Naive thymus-derived CD4-positive, alpha-beta T cell (primary cell): ENCODE data around the gene GPI. TPM values are rescaled to one million over a fixed set of nuclear protein-coding genes. Genes with fewer than 3 reads are reported as not detected.
A peak's percentile ranks its signal among the peaks of the same experiment; 100 is the strongest.

Experiments used
- ATAC-seq: fragments of 150-1000 bp; cut with Tn5 transposase; 2 replicates; pipeline ENCODE4 v1.10.0; 2021; ENCODE audit warnings: mild to moderate bottlenecking, moderate library complexity
- CTCF ChIA-PET: fragments of 350-600 bp; sonication (Branson Sonifier 250); formaldehyde crosslinking; loops from one replicate; lab custom pipeline; 2021; ENCODE audit warnings: antibody characterized with exemption; lab: Charles Lee
- POLR2A ChIA-PET: fragments of 350-600 bp; sonication (Branson Sonifier 250); formaldehyde crosslinking; loops from one replicate; lab custom pipeline; 2021; ENCODE audit warnings: antibody characterized with exemption, inconsistent platforms; lab: Charles Lee
- DNase-seq, 9 donors: peaks; one replicate each; pipeline versions ENCODE4 v3.0.0 to v3.0.0-alpha.2; 2020 to 2022; ENCODE audit warnings: mixed read lengths in 1 of 9
- H3K27ac ChIP-seq: one replicate; pipeline ENCODE4 v1.7.0; 2013; ENCODE audit warnings: mild to moderate bottlenecking, low read depth, low read length, moderate library complexity
- H3K27me3 ChIP-seq, 2 donors: one replicate each; pipeline ENCODE4 v1.7.0; 2013; ENCODE audit warnings: low read length in 2 of 2, mild to moderate bottlenecking in 2 of 2, moderate library complexity in 2 of 2; ENCODE audit not compliant: control insufficient read depth in 2 of 2, insufficient read depth in 2 of 2
- H3K36me3 ChIP-seq, 3 experiments: 1 replicate in 2 of 3; 2 replicates in 1 of 3; pipeline ENCODE4 v1.7.0; 2013; ENCODE audit warnings: low read length in 3 of 3, mild to moderate bottlenecking in 3 of 3, moderate library complexity in 1 of 3; ENCODE audit not compliant: insufficient read depth in 3 of 3, control insufficient read depth in 2 of 3
- H3K4me1 ChIP-seq, 2 donors: one replicate each; pipeline ENCODE4 v1.7.0; 2013; ENCODE audit warnings: low read length in 2 of 2, mild to moderate bottlenecking in 2 of 2, moderate library complexity in 1 of 2; ENCODE audit not compliant: control insufficient read depth in 2 of 2, insufficient read depth in 2 of 2
- H3K4me3 ChIP-seq: 2 replicates; pipeline ENCODE4 v1.7.0; 2013; ENCODE audit warnings: mild to moderate bottlenecking, low read length
- H3K9me3 ChIP-seq, 3 experiments: 1 replicate in 2 of 3; 2 replicates in 1 of 3; pipeline ENCODE4 v1.7.0; 2013; ENCODE audit warnings: low read length in 3 of 3; ENCODE audit not compliant: control insufficient read depth in 2 of 3
- H3K27ac Mint-ChIP-seq, 9 donors: one replicate each; pipeline ENCODE4 v1.8.0; 2020 to 2022; ENCODE audit warnings: mixed read lengths in 9 of 9, mild to moderate bottlenecking in 8 of 9, moderate library complexity in 5 of 9, inconsistent platforms in 2 of 9
- H3K27me3 Mint-ChIP-seq, 5 donors: one replicate each; pipeline ENCODE4 v1.8.0; 2021 to 2022; ENCODE audit warnings: mixed read lengths in 5 of 5, mild to moderate bottlenecking in 1 of 5
- H3K36me3 Mint-ChIP-seq, 5 donors: one replicate each; pipeline ENCODE4 v1.8.0; 2020 to 2022; ENCODE audit warnings: mixed read lengths in 5 of 5, mild to moderate bottlenecking in 3 of 5, inconsistent platforms in 1 of 5
- H3K4me1 Mint-ChIP-seq, 7 donors: one replicate each; pipeline ENCODE4 v1.8.0; 2020 to 2022; ENCODE audit warnings: mixed read lengths in 7 of 7, mild to moderate bottlenecking in 3 of 7, inconsistent platforms in 1 of 7
- H3K4me3 Mint-ChIP-seq, 10 donors: one replicate each; pipeline ENCODE4 v1.8.0; 2020 to 2022; ENCODE audit warnings: mild to moderate bottlenecking in 10 of 10, mixed read lengths in 10 of 10, moderate library complexity in 6 of 10, inconsistent platforms in 2 of 10
- H3K9me3 Mint-ChIP-seq, 11 donors: one replicate each; pipeline ENCODE4 v1.8.0; 2020 to 2022; ENCODE audit warnings: mixed read lengths in 11 of 11, mild to moderate bottlenecking in 4 of 11, inconsistent platforms in 1 of 11, moderate library complexity in 1 of 11
- intact Hi-C, 2 donors: fragments of 100-400 bp; cut with micrococcal nuclease; formaldehyde crosslinking; loops; one replicate each; pipeline ENCODE4 v1.15.1; 2023
- polyA plus RNA-seq, 2 donors: library from polyadenylated mRNA; unstranded; fragments of 300-500 nt; fragmentation: Illumina TruSeq; gene quantifications; one replicate each; pipeline ENCODE4 v1.2.3, GENCODE V29; 2021
- total RNA-seq, 6 experiments: library from RNA in 5 of 6; stranded (reverse) in 5 of 6; gene quantifications; 1 replicate in 5 of 6; 2 replicates in 1 of 6; pipeline ENCODE4 v1.2.3 and lab custom pipeline; 2021 to 2026

Gene GPI
- total and polyA plus RNA-seq, 7 experiments from 2014 or later: 96.5 to 750 (median 116) TPM

- peak overlapping the region; percentile 96 for H3K27ac ChIP-seq
- Mint-ChIP-seq H3K27ac (peak overlapping the region; percentile 19 to 92 (median 74)), H3K4me1 (peaks cover 24 to 60% (median 48%) of the 10 kb centered on the region in 7 donors), H3K27me3 (no peaks in the 10 kb centered on the region), H3K9me3 (no peaks in the 10 kb centered on the region), H3K4me3 (peak overlapping the region; percentile 56 to 99 (median 88)), H3K36me3 (peaks cover 4 to 16% (median 12%) of the 10 kb centered on the region in 5 donors)
- peak; percentile 74 for ATAC-seq
- H3K4me1 ChIP-seq: peaks cover 12 to 13% of the 10 kb centered on the region in 2 donors
- no peaks in the 10 kb centered on the region for H3K9me3 ChIP-seq
- intact Hi-C loops: loop anchor here in 1 of 2 donors (1.0 to 5.0 kb wide), 4 partner anchors 81 to 309 kb away; partner anchors contain the start of gene LSM14A
- POLR2A ChIA-PET: interaction anchor here (2.1 kb wide), 1 partner anchor 66 kb away, joined by 7 read pairs; the partner anchor contains the start of gene GPI
- H3K4me3 ChIP-seq: peak overlapping the region; percentile 14
- DNase-seq: peak in 7 of 9 donors; percentile 51 to 73 (median 64)
- H3K36me3 ChIP-seq: peaks cover 10 to 43% (median 10%) of the 10 kb centered on the region in 3 experiments
- CTCF ChIA-PET: interaction anchor here (0.8 to 1.6 kb wide), 6 partner anchors 10 to 161 kb away, joined by 3 to 4 read pairs (median 3); no protein-coding TSS in a partner anchor
- H3K27me3 ChIP-seq: no peaks in the 10 kb centered on the region
Measured at GRCh38 chr19:34430738-34431625, 66.0 kb downstream of the GPI start.

- ChIA-PET CTCF (interaction anchor here (0.8 to 1.0 kb wide), 2 partner anchors 20 to 48 kb away, joined by 3 read pairs; no protein-coding TSS in a partner anchor), POLR2A (interaction anchor here (0.6 to 2.1 kb wide), 3 partner anchors 11 to 142 kb away, joined by 3 to 7 read pairs (median 4); partner anchors contain the start of gene GPI)
- Histone ChIP-seq H3K4me3 (no peak overlapping the region), H3K27ac (no peak overlapping the region), H3K4me1 (peaks cover 12 to 13% of the 10 kb centered on the region in 2 donors), H3K9me3 (no peaks in the 10 kb centered on the region), H3K27me3 (no peaks in the 10 kb centered on the region), H3K36me3 (peaks cover 10 to 44% (median 10%) of the 10 kb centered on the region in 3 experiments)
- no peak for DNase-seq
- Mint-ChIP-seq H3K9me3 (no peaks in the 10 kb centered on the region), H3K27me3 (no peaks in the 10 kb centered on the region), H3K27ac (no peak overlapping the region), H3K4me1 (peaks cover 24 to 60% (median 48%) of the 10 kb centered on the region in 7 donors), H3K36me3 (peaks cover 4 to 19% (median 13%) of the 10 kb centered on the region in 5 donors), H3K4me3 (no peak overlapping the region)
- ATAC-seq: no peak
- intact Hi-C loops: loop anchor here in 1 of 2 donors (2.0 to 5.0 kb wide), 3 partner anchors 160 to 310 kb away; partner anchors contain the start of gene LSM14A
Measured at GRCh38 chr19:34431681-34432402, 66.8 kb downstream of the GPI start.

- Histone ChIP-seq H3K4me1 (peaks cover 12 to 13% of the 10 kb centered on the region in 2 donors), H3K36me3 (peaks cover 10 to 51% (median 13%) of the 10 kb centered on the region in 3 experiments), H3K9me3 (no peaks in the 10 kb centered on the region), H3K4me3 (no peak overlapping the region), H3K27me3 (no peaks in the 10 kb centered on the region), H3K27ac (no peak overlapping the region)
- H3K27me3 Mint-ChIP-seq: no peaks in the 10 kb centered on the region
- DNase-seq (no peak), ATAC-seq (no peak)
- peaks cover 24 to 58% (median 46%) of the 10 kb centered on the region in 7 donors for H3K4me1 Mint-ChIP-seq
- no peaks in the 10 kb centered on the region for H3K9me3 Mint-ChIP-seq
- ChIA-PET CTCF (no interaction called here), POLR2A (interaction anchor here (0.9 kb wide), 1 partner anchor 28 kb away, joined by 3 read pairs; no protein-coding TSS in a partner anchor)
- intact Hi-C loops: loop anchor here in 1 of 2 donors (5.0 kb wide), 2 partner anchors 160 to 310 kb away; no protein-coding TSS in a partner anchor
- no peak overlapping the region for H3K4me3 Mint-ChIP-seq
- peaks cover 4 to 19% (median 13%) of the 10 kb centered on the region in 5 donors for H3K36me3 Mint-ChIP-seq
- H3K27ac Mint-ChIP-seq: peak overlapping the region in 4 of 9 donors; percentile 11 to 30 (median 16)
Measured at GRCh38 chr19:34432797-34433196, 67.8 kb downstream of the GPI start.

DNA sequence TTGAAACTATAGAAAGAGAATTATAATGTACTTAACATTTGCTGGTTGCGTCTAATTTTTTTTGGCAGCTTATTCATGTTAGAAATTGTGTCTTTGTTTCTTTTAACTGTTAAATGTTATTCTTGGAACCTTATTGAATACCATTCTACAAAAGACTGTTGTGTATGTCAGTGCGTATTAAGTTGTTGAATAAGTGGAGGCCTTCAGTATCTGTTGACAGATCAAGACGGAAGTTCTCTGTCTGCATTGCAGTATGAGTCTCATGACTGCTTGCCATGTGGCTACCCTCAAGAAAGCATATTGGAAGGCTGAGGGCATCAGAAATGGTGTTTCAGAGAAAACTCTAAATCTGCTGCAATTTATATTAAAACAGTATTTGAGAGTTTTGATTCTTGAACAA lies 71.7 kb downstream of the GPI start:
- no peak for DNase-seq
- Histone ChIP-seq H3K4me3 (no peak overlapping the region), H3K36me3 (peaks cover 17 to 75% (median 17%) of the 10 kb centered on the region in 3 experiments), H3K9me3 (no peaks in the 10 kb centered on the region), H3K27ac (no peak overlapping the region), H3K4me1 (no peaks in the 10 kb centered on the region), H3K27me3 (no peaks in the 10 kb centered on the region)
- POLR2A ChIA-PET: no interaction called here
- H3K36me3 Mint-ChIP-seq: peaks cover 4 to 26% (median 18%) of the 10 kb centered on the region in 5 donors
- no peak for ATAC-seq
- no peak overlapping the region for H3K4me3 Mint-ChIP-seq
- peaks cover 16 to 24% (median 19%) of the 10 kb centered on the region in 7 donors for H3K4me1 Mint-ChIP-seq
- no peak overlapping the region for H3K27ac Mint-ChIP-seq
- intact Hi-C loops: no loop called here
- peaks cover 0 to 2% (median 0%) of the 10 kb centered on the region in 11 donors for H3K9me3 Mint-ChIP-seq
- CTCF ChIA-PET: no interaction called here
- H3K27me3 Mint-ChIP-seq: no peaks in the 10 kb centered on the region

DNA sequence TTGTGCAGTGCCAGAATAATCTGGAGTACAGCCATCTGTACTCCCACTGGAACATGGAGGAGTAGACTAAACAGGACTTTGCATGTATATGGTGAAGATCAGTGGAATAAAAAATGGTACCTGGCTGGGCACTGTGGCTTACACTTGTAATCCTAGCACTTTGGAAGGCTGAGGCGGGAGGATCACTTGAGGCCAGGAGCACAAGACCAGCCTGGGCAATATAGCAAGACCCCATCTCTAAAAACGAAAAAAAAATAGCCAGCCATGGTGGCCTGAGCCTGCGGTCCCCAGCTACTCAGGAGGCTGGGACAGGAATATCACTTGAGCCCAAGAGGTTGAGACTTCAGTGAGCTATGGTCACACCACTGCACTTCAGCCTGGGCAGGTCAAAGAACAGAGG lies 83.2 kb downstream of the GPI start:
- H3K27ac Mint-ChIP-seq: peak overlapping the region in 5 of 9 donors; percentile 15 to 76 (median 55)

More for the DNA sequence above, 83.2 kb downstream of the GPI start:
- no peaks in the 10 kb centered on the region for H3K27me3 ChIP-seq
- Mint-ChIP-seq H3K4me3 (no peak overlapping the region), H3K36me3 (peaks cover 22 to 59% (median 40%) of the 10 kb centered on the region in 5 donors), H3K9me3 (no peaks in the 10 kb centered on the region), H3K27me3 (no peaks in the 10 kb centered on the region), H3K4me1 (peaks cover 0 to 24% (median 4%) of the 10 kb centered on the region in 7 donors)
- ChIA-PET CTCF (no interaction called here), POLR2A (interaction anchor here (0.5 to 0.7 kb wide), 2 partner anchors 22 to 75 kb away, joined by 3 read pairs; no protein-coding TSS in a partner anchor)
- ATAC-seq (no peak), DNase-seq (no peak)
- peaks cover 0 to 4% of the 10 kb centered on the region in 2 donors for H3K4me1 ChIP-seq
- no peak overlapping the region for H3K27ac ChIP-seq
- intact Hi-C loops: no loop called here
- H3K4me3 ChIP-seq: no peak overlapping the region
- H3K36me3 ChIP-seq: peaks cover 22 to 84% (median 41%) of the 10 kb centered on the region in 3 experiments
- H3K9me3 ChIP-seq: no peaks in the 10 kb centered on the region
